HEK293 (cell line): ENCODE data around the gene SH2D4B.

Source experiments
- CTCF ChIA-PET: fragments of 350-600 bp; formaldehyde crosslinking; extraction: SDS; loops from one replicate; lab custom pipeline; 2021; ENCODE audit warnings: antibody characterized with exemption; lab: Yijun Ruan, JAX
- POLR2A ChIA-PET: fragments of 300-600 bp; formaldehyde crosslinking; extraction: SDS; loops from one replicate; lab custom pipeline; 2020; ENCODE audit warnings: antibody characterized with exemption, inconsistent platforms; lab: Yijun Ruan, JAX
- H3K27ac ChIP-seq: fragments of 200-500 bp; sonication (Bioruptor generic); 2 replicates; pipeline ENCODE4 v1.5.1; 2014; ENCODE audit warnings: low read depth, low read length, control low read depth, inconsistent platforms; ENCODE audit errors: extremely low read depth
- H3K36me3 ChIP-seq, 2 experiments: fragments of 200-500 bp in 1 of 2; sonication (Bioruptor generic) in 1 of 2; 1 replicate in 1 of 2; 2 replicates in 1 of 2; pipeline ENCODE4 v1.5.1; 2014 to 2017; ENCODE audit warnings: inconsistent platforms in 2 of 2, low read length in 2 of 2; ENCODE audit not compliant: control insufficient read depth in 2 of 2, insufficient read depth in 1 of 2
- H3K4me1 ChIP-seq: fragments of 200-500 bp; sonication (Bioruptor generic); 2 replicates; pipeline ENCODE4 v1.5.1; 2014; ENCODE audit warnings: mild to moderate bottlenecking, low read length, inconsistent platforms; ENCODE audit not compliant: control insufficient read depth, insufficient read depth
- H3K4me3 ChIP-seq: 2 replicates; pipeline ENCODE4 v1.5.1; 2011; ENCODE audit warnings: low read depth, mild to moderate bottlenecking, control low read depth, low read length, moderate library complexity
- H3K9me3 ChIP-seq: fragments of 200-500 bp; sonication (Bioruptor generic); 2 replicates; pipeline ENCODE4 v1.5.1; 2014; ENCODE audit warnings: low read depth, low read length, inconsistent platforms; ENCODE audit not compliant: control insufficient read depth, insufficient read depth
- GLIS1 ChIP-seq: fragments of 450-650 bp; formaldehyde crosslinking; IDR thresholded peaks from 2 replicates; pipeline ENCODE4 v1.5.1; 2016; ENCODE audit warnings: missing biosample characterization, missing genetic modification characterization
- ZBTB1 ChIP-seq: fragments of 450-650 bp; formaldehyde crosslinking; IDR thresholded peaks from 2 replicates; pipeline ENCODE4 v1.5.1; 2016; ENCODE audit warnings: missing biosample characterization, missing genetic modification characterization
- ZBTB20 ChIP-seq: fragments of 450-650 bp; formaldehyde crosslinking; IDR thresholded peaks from 2 replicates; pipeline ENCODE4 v1.5.1; 2016; ENCODE audit warnings: missing biosample characterization, missing genetic modification characterization
- ZBTB21 ChIP-seq: fragments of 450-650 bp; formaldehyde crosslinking; IDR thresholded peaks from 2 replicates; pipeline ENCODE4 v1.5.1; 2017; ENCODE audit warnings: missing biosample characterization, missing genetic modification characterization
- ZBTB48 ChIP-seq: fragments of 450-650 bp; formaldehyde crosslinking; IDR thresholded peaks from 2 replicates; pipeline ENCODE4 v1.5.1; 2016; ENCODE audit warnings: missing biosample characterization, missing genetic modification characterization
- ZNF175 ChIP-seq: fragments of 450-650 bp; formaldehyde crosslinking; IDR thresholded peaks from 2 replicates; pipeline ENCODE4 v1.5.1; 2016; ENCODE audit warnings: missing biosample characterization, missing genetic modification characterization
- ZNF223 ChIP-seq: fragments of 450-650 bp; formaldehyde crosslinking; IDR thresholded peaks from 2 replicates; pipeline ENCODE4 v1.5.1; 2016; ENCODE audit warnings: missing biosample characterization, missing genetic modification characterization
- ZNF266 ChIP-seq: fragments of 450-650 bp; formaldehyde crosslinking; IDR thresholded peaks from 2 replicates; pipeline ENCODE4 v1.5.1; 2016; ENCODE audit warnings: missing biosample characterization, missing genetic modification characterization, low read depth
- ZNF302 ChIP-seq: fragments of 450-650 bp; formaldehyde crosslinking; IDR thresholded peaks from 2 replicates; pipeline ENCODE4 v1.5.1; 2016; ENCODE audit warnings: missing biosample characterization, missing genetic modification characterization, low read depth
- ZNF324 ChIP-seq: fragments of 450-650 bp; formaldehyde crosslinking; IDR thresholded peaks from 2 replicates; pipeline ENCODE4 v1.5.1; 2016; ENCODE audit warnings: missing biosample characterization, missing genetic modification characterization
- ZNF394 ChIP-seq: fragments of 450-650 bp; formaldehyde crosslinking; IDR thresholded peaks from 2 replicates; pipeline ENCODE4 v1.5.1; 2016; ENCODE audit warnings: missing biosample characterization, missing genetic modification characterization, mild to moderate bottlenecking, moderate library complexity, borderline replicate concordance
- ZNF621 ChIP-seq: fragments of 450-650 bp; formaldehyde crosslinking; IDR thresholded peaks from 2 replicates; pipeline ENCODE4 v1.5.1; 2017; ENCODE audit warnings: missing biosample characterization, missing genetic modification characterization
- TF ChIP-seq, protein P1 (sequence below): fragments of 450-650 bp; formaldehyde crosslinking; IDR thresholded peaks from 2 replicates; pipeline ENCODE4 v1.5.1; 2016; ENCODE audit warnings: missing biosample characterization, missing genetic modification characterization
- TF ChIP-seq, protein P2 (sequence below): fragments of 450-650 bp; formaldehyde crosslinking; IDR thresholded peaks from 2 replicates; pipeline ENCODE4 v1.5.1; 2017; ENCODE audit warnings: missing biosample characterization, missing genetic modification characterization
- TF ChIP-seq, protein P3 (sequence below): fragments of 450-650 bp; formaldehyde crosslinking; IDR thresholded peaks from 2 replicates; pipeline ENCODE4; 2016; ENCODE audit warnings: missing biosample characterization, missing genetic modification characterization
- TF ChIP-seq, protein P4 (sequence below): fragments of 450-650 bp; formaldehyde crosslinking; IDR thresholded peaks from 2 replicates; pipeline ENCODE4 v1.5.1; 2016; ENCODE audit warnings: missing biosample characterization, missing genetic modification characterization
- TF ChIP-seq, protein P5 (sequence below): fragments of 450-650 bp; formaldehyde crosslinking; optimal IDR thresholded peaks from 2 replicates; pipeline ENCODE3; 2016; ENCODE audit warnings: missing biosample characterization, mild to moderate bottlenecking, missing genetic modification characterization
- TF ChIP-seq, protein P6 (sequence below): fragments of 450-650 bp; formaldehyde crosslinking; IDR thresholded peaks from 2 replicates; pipeline ENCODE4 v1.5.1; 2016; ENCODE audit warnings: missing biosample characterization, missing genetic modification characterization
- TF ChIP-seq, protein P7 (sequence below): fragments of 450-650 bp; formaldehyde crosslinking; IDR thresholded peaks from 2 replicates; pipeline ENCODE4 v1.5.1; 2016; ENCODE audit warnings: missing biosample characterization, missing genetic modification characterization
- TF ChIP-seq, protein P8 (sequence below): fragments of 450-650 bp; formaldehyde crosslinking; IDR thresholded peaks from 2 replicates; pipeline ENCODE4 v1.5.1; 2016; ENCODE audit warnings: missing biosample characterization, missing genetic modification characterization

Gene SH2D4B

DNA sequence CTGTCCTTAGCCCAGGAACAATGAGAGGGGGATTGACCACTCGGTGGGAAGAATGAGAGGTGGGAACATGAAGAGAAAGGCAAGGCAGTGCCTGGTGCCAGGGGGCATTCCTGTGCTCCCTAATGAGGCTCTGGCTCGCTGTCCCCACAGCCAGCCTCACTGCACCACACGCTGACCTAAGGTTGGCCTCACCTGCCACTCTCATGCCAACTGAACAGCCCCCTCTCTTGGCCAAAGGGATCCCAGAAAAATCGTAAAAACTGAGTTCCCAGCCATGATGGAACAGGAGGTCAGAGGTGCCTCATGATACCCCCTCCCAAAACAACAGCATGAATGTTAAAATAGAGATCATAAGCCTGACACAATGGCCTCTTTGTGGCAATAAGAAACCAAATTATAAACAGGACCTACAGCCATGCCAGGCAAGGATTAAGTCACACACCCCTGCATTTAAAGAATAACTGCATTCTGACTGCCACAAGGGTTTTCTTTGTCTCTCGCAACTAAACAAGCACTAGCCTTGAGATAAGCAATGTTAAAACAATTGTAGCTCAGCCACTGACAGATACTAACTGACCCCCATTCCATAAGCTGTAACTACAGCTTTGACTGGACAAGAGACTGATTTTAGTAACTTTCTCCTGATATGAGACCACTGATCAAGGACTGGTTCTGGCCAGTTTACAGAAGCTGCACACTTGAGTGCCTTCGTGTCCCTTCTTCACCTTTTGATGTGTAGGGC lies 149.2 kb downstream of the SH2D4B start:
- no peaks in the 10 kb centered on the region for H3K9me3 ChIP-seq
- CTCF ChIA-PET, result interaction anchor here (0.6 to 1.0 kb wide), 3 partner anchors 12 to 492 kb away, joined by 3 to 5 read pairs (median 3); no protein-coding TSS in a partner anchor
- H3K27ac ChIP-seq, result no peak overlapping the region
- no peaks in the 10 kb centered on the region for H3K4me1 ChIP-seq
- TF ChIP-seq, protein P1, sequence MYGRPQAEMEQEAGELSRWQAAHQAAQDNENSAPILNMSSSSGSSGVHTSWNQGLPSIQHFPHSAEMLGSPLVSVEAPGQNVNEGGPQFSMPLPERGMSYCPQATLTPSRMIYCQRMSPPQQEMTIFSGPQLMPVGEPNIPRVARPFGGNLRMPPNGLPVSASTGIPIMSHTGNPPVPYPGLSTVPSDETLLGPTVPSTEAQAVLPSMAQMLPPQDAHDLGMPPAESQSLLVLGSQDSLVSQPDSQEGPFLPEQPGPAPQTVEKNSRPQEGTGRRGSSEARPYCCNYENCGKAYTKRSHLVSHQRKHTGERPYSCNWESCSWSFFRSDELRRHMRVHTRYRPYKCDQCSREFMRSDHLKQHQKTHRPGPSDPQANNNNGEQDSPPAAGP, result no peak
- TF ChIP-seq ZNF302 (tag by site-specific recombination), result no peak
- TF ChIP-seq ZBTB1 (tag by site-specific recombination), result no peak
- TF ChIP-seq ZNF223 (tag by site-specific recombination), result no peak
- no peak for TF ChIP-seq GLIS1 (tag by site-specific recombination)
- TF ChIP-seq, protein P2, sequence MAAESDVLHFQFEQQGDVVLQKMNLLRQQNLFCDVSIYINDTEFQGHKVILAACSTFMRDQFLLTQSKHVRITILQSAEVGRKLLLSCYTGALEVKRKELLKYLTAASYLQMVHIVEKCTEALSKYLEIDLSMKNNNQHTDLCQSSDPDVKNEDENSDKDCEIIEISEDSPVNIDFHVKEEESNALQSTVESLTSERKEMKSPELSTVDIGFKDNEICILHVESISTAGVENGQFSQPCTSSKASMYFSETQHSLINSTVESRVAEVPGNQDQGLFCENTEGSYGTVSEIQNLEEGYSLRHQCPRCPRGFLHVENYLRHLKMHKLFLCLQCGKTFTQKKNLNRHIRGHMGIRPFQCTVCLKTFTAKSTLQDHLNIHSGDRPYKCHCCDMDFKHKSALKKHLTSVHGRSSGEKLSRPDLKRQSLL (tag by site-specific recombination), result no peak
- no peak for TF ChIP-seq ZNF266 (tag by site-specific recombination)
- TF ChIP-seq, protein P3, sequence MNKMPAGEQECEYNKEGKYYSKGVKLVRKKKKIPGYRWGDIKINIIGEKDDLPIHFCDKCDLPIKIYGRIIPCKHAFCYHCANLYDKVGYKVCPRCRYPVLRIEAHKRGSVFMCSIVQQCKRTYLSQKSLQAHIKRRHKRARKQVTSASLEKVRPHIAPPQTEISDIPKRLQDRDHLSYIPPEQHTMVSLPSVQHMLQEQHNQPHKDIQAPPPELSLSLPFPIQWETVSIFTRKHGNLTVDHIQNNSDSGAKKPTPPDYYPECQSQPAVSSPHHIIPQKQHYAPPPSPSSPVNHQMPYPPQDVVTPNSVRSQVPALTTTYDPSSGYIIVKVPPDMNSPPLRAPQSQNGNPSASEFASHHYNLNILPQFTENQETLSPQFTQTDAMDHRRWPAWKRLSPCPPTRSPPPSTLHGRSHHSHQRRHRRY (tag by site-specific recombination), result no peak
- no peak for TF ChIP-seq ZBTB48
- TF ChIP-seq ZNF621, result no peak
- no peak for TF ChIP-seq ZBTB21 (tag by site-specific recombination)
- TF ChIP-seq, protein P4, sequence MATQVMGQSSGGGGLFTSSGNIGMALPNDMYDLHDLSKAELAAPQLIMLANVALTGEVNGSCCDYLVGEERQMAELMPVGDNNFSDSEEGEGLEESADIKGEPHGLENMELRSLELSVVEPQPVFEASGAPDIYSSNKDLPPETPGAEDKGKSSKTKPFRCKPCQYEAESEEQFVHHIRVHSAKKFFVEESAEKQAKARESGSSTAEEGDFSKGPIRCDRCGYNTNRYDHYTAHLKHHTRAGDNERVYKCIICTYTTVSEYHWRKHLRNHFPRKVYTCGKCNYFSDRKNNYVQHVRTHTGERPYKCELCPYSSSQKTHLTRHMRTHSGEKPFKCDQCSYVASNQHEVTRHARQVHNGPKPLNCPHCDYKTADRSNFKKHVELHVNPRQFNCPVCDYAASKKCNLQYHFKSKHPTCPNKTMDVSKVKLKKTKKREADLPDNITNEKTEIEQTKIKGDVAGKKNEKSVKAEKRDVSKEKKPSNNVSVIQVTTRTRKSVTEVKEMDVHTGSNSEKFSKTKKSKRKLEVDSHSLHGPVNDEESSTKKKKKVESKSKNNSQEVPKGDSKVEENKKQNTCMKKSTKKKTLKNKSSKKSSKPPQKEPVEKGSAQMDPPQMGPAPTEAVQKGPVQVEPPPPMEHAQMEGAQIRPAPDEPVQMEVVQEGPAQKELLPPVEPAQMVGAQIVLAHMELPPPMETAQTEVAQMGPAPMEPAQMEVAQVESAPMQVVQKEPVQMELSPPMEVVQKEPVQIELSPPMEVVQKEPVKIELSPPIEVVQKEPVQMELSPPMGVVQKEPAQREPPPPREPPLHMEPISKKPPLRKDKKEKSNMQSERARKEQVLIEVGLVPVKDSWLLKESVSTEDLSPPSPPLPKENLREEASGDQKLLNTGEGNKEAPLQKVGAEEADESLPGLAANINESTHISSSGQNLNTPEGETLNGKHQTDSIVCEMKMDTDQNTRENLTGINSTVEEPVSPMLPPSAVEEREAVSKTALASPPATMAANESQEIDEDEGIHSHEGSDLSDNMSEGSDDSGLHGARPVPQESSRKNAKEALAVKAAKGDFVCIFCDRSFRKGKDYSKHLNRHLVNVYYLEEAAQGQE (tag by site-specific recombination), result no peak
- TF ChIP-seq, protein P5, sequence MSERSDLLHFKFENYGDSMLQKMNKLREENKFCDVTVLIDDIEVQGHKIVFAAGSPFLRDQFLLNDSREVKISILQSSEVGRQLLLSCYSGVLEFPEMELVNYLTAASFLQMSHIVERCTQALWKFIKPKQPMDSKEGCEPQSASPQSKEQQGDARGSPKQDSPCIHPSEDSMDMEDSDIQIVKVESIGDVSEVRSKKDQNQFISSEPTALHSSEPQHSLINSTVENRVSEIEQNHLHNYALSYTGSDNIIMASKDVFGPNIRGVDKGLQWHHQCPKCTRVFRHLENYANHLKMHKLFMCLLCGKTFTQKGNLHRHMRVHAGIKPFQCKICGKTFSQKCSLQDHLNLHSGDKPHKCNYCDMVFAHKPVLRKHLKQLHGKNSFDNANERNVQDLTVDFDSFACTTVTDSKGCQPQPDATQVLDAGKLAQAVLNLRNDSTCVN (tag by site-specific recombination), result no peak
- TF ChIP-seq, protein P6, sequence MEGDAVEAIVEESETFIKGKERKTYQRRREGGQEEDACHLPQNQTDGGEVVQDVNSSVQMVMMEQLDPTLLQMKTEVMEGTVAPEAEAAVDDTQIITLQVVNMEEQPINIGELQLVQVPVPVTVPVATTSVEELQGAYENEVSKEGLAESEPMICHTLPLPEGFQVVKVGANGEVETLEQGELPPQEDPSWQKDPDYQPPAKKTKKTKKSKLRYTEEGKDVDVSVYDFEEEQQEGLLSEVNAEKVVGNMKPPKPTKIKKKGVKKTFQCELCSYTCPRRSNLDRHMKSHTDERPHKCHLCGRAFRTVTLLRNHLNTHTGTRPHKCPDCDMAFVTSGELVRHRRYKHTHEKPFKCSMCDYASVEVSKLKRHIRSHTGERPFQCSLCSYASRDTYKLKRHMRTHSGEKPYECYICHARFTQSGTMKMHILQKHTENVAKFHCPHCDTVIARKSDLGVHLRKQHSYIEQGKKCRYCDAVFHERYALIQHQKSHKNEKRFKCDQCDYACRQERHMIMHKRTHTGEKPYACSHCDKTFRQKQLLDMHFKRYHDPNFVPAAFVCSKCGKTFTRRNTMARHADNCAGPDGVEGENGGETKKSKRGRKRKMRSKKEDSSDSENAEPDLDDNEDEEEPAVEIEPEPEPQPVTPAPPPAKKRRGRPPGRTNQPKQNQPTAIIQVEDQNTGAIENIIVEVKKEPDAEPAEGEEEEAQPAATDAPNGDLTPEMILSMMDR (tag by site-specific recombination), result no peak
- TF ChIP-seq ZNF394 (tag by site-specific recombination), result no peak
- TF ChIP-seq, protein P7, sequence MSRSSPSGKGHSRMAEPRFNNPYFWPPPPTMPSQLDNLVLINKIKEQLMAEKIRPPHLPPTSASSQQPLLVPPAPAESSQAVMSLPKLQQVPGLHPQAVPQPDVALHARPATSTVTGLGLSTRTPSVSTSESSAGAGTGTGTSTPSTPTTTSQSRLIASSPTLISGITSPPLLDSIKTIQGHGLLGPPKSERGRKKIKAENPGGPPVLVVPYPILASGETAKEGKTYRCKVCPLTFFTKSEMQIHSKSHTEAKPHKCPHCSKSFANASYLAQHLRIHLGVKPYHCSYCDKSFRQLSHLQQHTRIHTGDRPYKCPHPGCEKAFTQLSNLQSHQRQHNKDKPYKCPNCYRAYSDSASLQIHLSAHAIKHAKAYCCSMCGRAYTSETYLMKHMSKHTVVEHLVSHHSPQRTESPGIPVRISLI (tag by site-specific recombination), result no peak
- TF ChIP-seq ZNF175 (tag by site-specific recombination), result no peak
- TF ChIP-seq ZBTB20, result no peak
- TF ChIP-seq ZNF324 (tag by site-specific recombination), result no peak
- TF ChIP-seq, protein P8, sequence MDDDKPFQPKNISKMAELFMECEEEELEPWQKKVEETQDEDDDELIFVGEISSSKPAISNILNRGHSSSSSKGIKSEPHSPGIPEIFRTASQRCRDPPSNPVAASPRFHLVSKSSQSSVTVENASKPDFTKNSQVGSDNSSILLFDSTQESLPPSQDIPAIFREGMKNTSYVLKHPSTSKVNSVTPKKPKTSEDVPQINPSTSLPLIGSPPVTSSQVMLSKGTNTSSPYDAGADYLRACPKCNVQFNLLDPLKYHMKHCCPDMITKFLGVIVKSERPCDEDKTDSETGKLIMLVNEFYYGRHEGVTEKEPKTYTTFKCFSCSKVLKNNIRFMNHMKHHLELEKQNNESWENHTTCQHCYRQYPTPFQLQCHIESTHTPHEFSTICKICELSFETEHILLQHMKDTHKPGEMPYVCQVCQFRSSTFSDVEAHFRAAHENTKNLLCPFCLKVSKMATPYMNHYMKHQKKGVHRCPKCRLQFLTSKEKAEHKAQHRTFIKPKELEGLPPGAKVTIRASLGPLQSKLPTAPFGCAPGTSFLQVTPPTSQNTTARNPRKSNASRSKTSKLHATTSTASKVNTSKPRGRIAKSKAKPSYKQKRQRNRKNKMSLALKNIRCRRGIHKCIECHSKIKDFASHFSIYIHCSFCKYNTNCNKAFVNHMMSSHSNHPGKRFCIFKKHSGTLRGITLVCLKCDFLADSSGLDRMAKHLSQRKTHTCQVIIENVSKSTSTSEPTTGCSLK (tag by site-specific recombination), result no peak
- no peaks in the 10 kb centered on the region for H3K36me3 ChIP-seq
- H3K4me3 ChIP-seq, result no peak overlapping the region
- POLR2A ChIA-PET, result no interaction called here
